SK-N-SH treated with all-trans-retinoic acid at 6 μM for 48 hours (cell line): ENCODE measurements around the gene MSANTD3.
"Not testable (repeated sequence)": the region's sequence is repeated elsewhere in the genome, so short reads cannot be mapped to it uniquely, and the experiment has no call there.

Experiments used
- ATAC-seq: fragments of 200-7000 bp; cut with Tn5 transposase; 3 replicates; pipeline ENCODE4 v1.9.1; 2020; ENCODE audit warnings: mild to moderate bottlenecking, moderate library complexity
- ARNTL ChIP-seq: fragments of 450-650 bp; formaldehyde crosslinking; IDR thresholded peaks from 2 replicates; pipeline ENCODE4 v1.5.0; 2020; ENCODE audit warnings: low read depth, mild to moderate bottlenecking, moderate library complexity, borderline replicate concordance
- BACH2 ChIP-seq: fragments of 250-450 bp; sonication (Bioruptor Pico); IDR thresholded peaks from 2 replicates; pipeline ENCODE4 v1.9.0; 2021; ENCODE audit warnings: mild to moderate bottlenecking, borderline replicate concordance
- CSDC2 ChIP-seq: fragments of 250-450 bp; sonication (Bioruptor Pico); IDR thresholded peaks from 2 replicates; pipeline ENCODE4 v1.5.0; 2020; ENCODE audit warnings: mild to moderate bottlenecking, moderate library complexity
- CSRNP3 ChIP-seq: fragments of 250-450 bp; sonication (Bioruptor Pico); IDR thresholded peaks from 2 replicates; pipeline ENCODE4 v1.5.1; 2021; ENCODE audit warnings: mild to moderate bottlenecking, moderate library complexity
- ESRRG ChIP-seq: fragments of 250-450 bp; sonication (Bioruptor Pico); IDR thresholded peaks from 2 replicates; pipeline ENCODE4 v1.6.1; 2021; ENCODE audit warnings: mild to moderate bottlenecking
- GLIS3 ChIP-seq: fragments of 250-450 bp; sonication (Bioruptor Pico); IDR thresholded peaks from 2 replicates; pipeline ENCODE4 v1.5.0; 2020; ENCODE audit warnings: mild to moderate bottlenecking, moderate library complexity
- ISL1 ChIP-seq: fragments of 250-450 bp; sonication (Bioruptor Pico); IDR thresholded peaks from 2 replicates; pipeline ENCODE4 v2.1.2; 2022; ENCODE audit warnings: mild to moderate bottlenecking, moderate library complexity
- OSR1 ChIP-seq: fragments of 250-450 bp; sonication (Bioruptor Pico); IDR thresholded peaks from 2 replicates; pipeline ENCODE4 v1.8.0; 2022; ENCODE audit warnings: moderate library complexity, mild to moderate bottlenecking, inconsistent platforms
- PATZ1 ChIP-seq: fragments of 250-450 bp; sonication (Bioruptor Pico); IDR thresholded peaks from 2 replicates; pipeline ENCODE4 v1.8.0; 2020; ENCODE audit warnings: mild to moderate bottlenecking, moderate library complexity, borderline replicate concordance
- POU6F1 ChIP-seq: fragments of 250-450 bp; sonication (Bioruptor Pico); IDR thresholded peaks from 2 replicates; pipeline ENCODE4 v1.8.0; 2021; ENCODE audit warnings: low read depth, mild to moderate bottlenecking, moderate library complexity, borderline replicate concordance
- PPARA ChIP-seq: fragments of 250-450 bp; sonication (Bioruptor Pico); IDR thresholded peaks from 2 replicates; pipeline ENCODE4 v1.5.0; 2020; ENCODE audit warnings: mild to moderate bottlenecking, borderline replicate concordance
- RARB ChIP-seq: fragments of 250-450 bp; sonication (Bioruptor Pico); IDR thresholded peaks from 2 replicates; pipeline ENCODE4 v1.8.0; 2021; ENCODE audit warnings: mild to moderate bottlenecking, moderate library complexity
- SNAI2 ChIP-seq: fragments of 250-450 bp; sonication (Bioruptor Pico); IDR thresholded peaks from 2 replicates; pipeline ENCODE4 v1.5.0; 2020; ENCODE audit warnings: mild to moderate bottlenecking, moderate library complexity
- TCF4 ChIP-seq: fragments of 250-450 bp; sonication (Bioruptor Pico); IDR thresholded peaks from 2 replicates; pipeline ENCODE4 v1.8.0; 2021; ENCODE audit warnings: mild to moderate bottlenecking, moderate library complexity, borderline replicate concordance
- TOX ChIP-seq: fragments of 250-450 bp; sonication (Bioruptor Pico); IDR thresholded peaks from 2 replicates; pipeline ENCODE4 v1.8.0; 2021; ENCODE audit warnings: mild to moderate bottlenecking, moderate library complexity, borderline replicate concordance
- TSHZ2 ChIP-seq: fragments of 250-450 bp; sonication (Bioruptor Pico); IDR thresholded peaks from 2 replicates; pipeline ENCODE4 v1.5.0; 2020; ENCODE audit warnings: mild to moderate bottlenecking, moderate library complexity
- ZC3H10 ChIP-seq: fragments of 250-450 bp; sonication (Bioruptor Pico); IDR thresholded peaks from 2 replicates; pipeline ENCODE4 v1.5.1; 2021; ENCODE audit warnings: mild to moderate bottlenecking, moderate library complexity
- ZFP3 ChIP-seq: fragments of 250-450 bp; sonication (Bioruptor Pico); IDR thresholded peaks from 2 replicates; pipeline ENCODE4 v1.5.0; 2020; ENCODE audit warnings: mild to moderate bottlenecking, moderate library complexity
- ZFP30 ChIP-seq: fragments of 450-650 bp; formaldehyde crosslinking; IDR thresholded peaks from 2 replicates; pipeline ENCODE4 v1.5.0; 2022; ENCODE audit warnings: mild to moderate bottlenecking, moderate library complexity
- ZNF565 ChIP-seq: fragments of 450-650 bp; formaldehyde crosslinking; conservative IDR thresholded peaks from 2 replicates; pipeline ENCODE4 v1.5.0; 2020; ENCODE audit warnings: low read depth, mild to moderate bottlenecking, moderate library complexity
- ZNF70 ChIP-seq: fragments of 450-650 bp; formaldehyde crosslinking; IDR thresholded peaks from 2 replicates; pipeline ENCODE4 v1.5.0; 2020; ENCODE audit warnings: mild to moderate bottlenecking, moderate library complexity
- ZNF8 ChIP-seq: fragments of 450-650 bp; formaldehyde crosslinking; IDR thresholded peaks from 2 replicates; pipeline ENCODE4 v1.5.0; 2020; ENCODE audit warnings: mild to moderate bottlenecking, moderate library complexity

The MSANTD3 gene

GRCh38 chr9:100417815-100418214 lies 9.1 kb upstream of the MSANTD3 start:
- TF ChIP-seq SNAI2 (no peak), ZFP30 (CRISPR knock-in tag) (no peak), CSRNP3 (CRISPR knock-in tag) (no peak), TCF4 (CRISPR knock-in tag) (no peak), ZNF565 (CRISPR knock-in tag) (no peak), ZC3H10 (CRISPR knock-in tag) (no peak), CSDC2 (CRISPR knock-in tag) (no peak), ARNTL (CRISPR knock-in tag) (no peak), ESRRG (CRISPR knock-in tag) (no peak)
- TF ChIP-seq, all 23 proteins: peak for 0
- ATAC-seq, result no peak

DNA sequence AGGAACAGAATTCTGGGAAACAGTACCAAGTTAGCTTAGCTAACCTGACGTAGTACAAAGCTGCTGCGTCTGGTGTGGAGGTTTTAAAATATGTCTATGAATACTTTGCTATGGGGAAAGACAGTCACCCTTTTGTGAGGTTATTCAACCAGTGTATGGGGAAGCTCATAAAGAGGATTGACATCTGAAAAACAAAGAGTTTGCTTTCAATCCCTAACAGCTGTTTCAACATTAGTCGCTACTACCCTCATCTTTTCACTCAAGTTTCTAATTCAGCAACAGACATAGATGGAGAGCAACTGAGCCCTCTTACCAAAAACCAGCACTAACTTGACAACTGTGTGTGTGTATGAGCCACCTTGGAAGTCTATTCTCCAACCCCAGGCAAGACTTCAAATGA lies 7.8 kb upstream of the MSANTD3 start:
- TF ChIP-seq TOX (CRISPR knock-in tag), result no peak
- TF ChIP-seq ZNF70 (CRISPR knock-in tag), result no peak
- TF ChIP-seq BACH2, result no peak
- no peak for TF ChIP-seq RARB
- no peak for TF ChIP-seq TSHZ2 (CRISPR knock-in tag)
- no peak for TF ChIP-seq ZNF8 (CRISPR knock-in tag)
- TF ChIP-seq ZC3H10 (CRISPR knock-in tag), result no peak
- TF ChIP-seq ZFP3 (CRISPR knock-in tag), result no peak
- TF ChIP-seq CSDC2 (CRISPR knock-in tag), result no peak
- TF ChIP-seq TCF4 (CRISPR knock-in tag), result no peak
- no peak for TF ChIP-seq ISL1 (CRISPR knock-in tag)
- TF ChIP-seq PATZ1 (CRISPR knock-in tag), result no peak
- TF ChIP-seq POU6F1, result no peak
- TF ChIP-seq OSR1 (CRISPR knock-in tag), result no peak
- TF ChIP-seq SNAI2, result no peak
- TF ChIP-seq PPARA (CRISPR knock-in tag), result no peak
- no peak for TF ChIP-seq ZNF565 (CRISPR knock-in tag)
- TF ChIP-seq ESRRG (CRISPR knock-in tag), result no peak
- TF ChIP-seq ZFP30 (CRISPR knock-in tag), result no peak
- ATAC-seq, result no peak

DNA sequence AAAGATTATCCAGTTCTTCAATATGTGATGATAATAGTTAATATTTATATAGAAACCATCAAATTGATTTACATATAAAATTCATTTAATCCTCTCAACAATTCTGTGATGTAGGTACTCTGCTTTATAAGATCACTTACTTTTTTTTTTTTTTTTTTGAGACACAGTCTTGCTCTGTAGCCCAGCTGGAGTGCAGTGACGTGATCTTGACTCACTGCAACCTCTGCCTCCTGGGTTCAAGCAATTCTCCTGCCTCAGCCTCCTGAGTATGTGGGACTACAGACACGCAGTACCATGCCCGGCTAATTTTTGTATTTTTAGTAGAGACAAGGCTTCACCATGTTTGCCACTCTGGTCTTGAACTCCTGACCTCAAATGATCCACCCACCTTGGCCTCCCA lies 5.8 kb upstream of the MSANTD3 start:
- ATAC-seq, result not testable (repeated sequence)

GRCh38 chr9:100425758-100426157 lies 1.2 kb upstream of the MSANTD3 start:
- ATAC-seq, result no peak
- TF ChIP-seq GLIS3 (CRISPR knock-in tag) (no peak), RARB (no peak), TSHZ2 (CRISPR knock-in tag) (no peak), ZFP30 (CRISPR knock-in tag) (no peak), PPARA (CRISPR knock-in tag) (no peak), OSR1 (CRISPR knock-in tag) (no peak), CSRNP3 (CRISPR knock-in tag) (no peak), TCF4 (CRISPR knock-in tag) (no peak), BACH2 (no peak), ZNF565 (CRISPR knock-in tag) (no peak), ZFP3 (CRISPR knock-in tag) (no peak), ISL1 (CRISPR knock-in tag) (no peak), TOX (CRISPR knock-in tag) (no peak)
